Thoracic aorta (tissue), 2 donors: ENCODE results near the gene ALOX5. TPM values are rescaled to one million over a fixed set of nuclear protein-coding genes. Genes with fewer than 3 reads are reported as not detected.
"Not testable (repeated sequence)": the region's sequence is repeated elsewhere in the genome, so short reads cannot be mapped to it uniquely, and the experiment has no call there.

Experiments used
- ATAC-seq: fragments of 150-250 bp; one replicate; pipeline ENCODE4 v1.8.0; 2017; ENCODE audit warnings: low read depth; ENCODE audit not compliant: insufficient number of reproducible peaks, low FRiP score
- DNase-seq: peaks from one replicate; pipeline ENCODE4 v3.0.0-alpha.2; 2020; ENCODE audit warnings: low spot score
- H3K27ac ChIP-seq, 2 donors: fragments of 200-600 bp; sonication (generic); 1 replicate in 1 of 2; 2 replicates in 1 of 2; pipeline ENCODE4 v1.5.1; 2016; ENCODE audit warnings: mild to moderate bottlenecking in 2 of 2, moderate library complexity in 2 of 2
- H3K27me3 ChIP-seq: fragments of 200-600 bp; sonication (generic); replicated peaks from 2 replicates; pipeline ENCODE4 v1.6.0; 2016; ENCODE audit warnings: mild to moderate bottlenecking; ENCODE audit not compliant: insufficient read depth
- H3K36me3 ChIP-seq: fragments of 200-600 bp; sonication (generic); one replicate; pipeline ENCODE4 v1.5.1; 2016
- H3K4me1 ChIP-seq, 2 donors: fragments of 200-600 bp; sonication (generic); 1 replicate in 1 of 2; 2 replicates in 1 of 2; pipeline versions ENCODE4 v1.5.1 to v1.6.0; 2016; ENCODE audit warnings: low read depth in 2 of 2, mild to moderate bottlenecking in 1 of 2; ENCODE audit not compliant: control insufficient read depth in 1 of 2
- H3K4me3 ChIP-seq: fragments of 200-600 bp; sonication (generic); 2 replicates; pipeline ENCODE4 v1.5.1; 2016; ENCODE audit warnings: mild to moderate bottlenecking
- H3K9me3 ChIP-seq: fragments of 200-600 bp; sonication (generic); 2 replicates; pipeline ENCODE4 v1.5.1; 2016
- total RNA-seq, 2 donors: library from RNA; depleted of rRNA; stranded (reverse); fragments of >200 nt; gene quantifications; one replicate each; pipeline versions ENCODE4 v1.1.0 to v1.2.3, GENCODE V29; 2016
- TF ChIP-seq, protein P1 (sequence below): fragments of 200-600 bp; sonication (generic); IDR thresholded peaks from one replicate; pipeline ENCODE4 v1.5.1; 2019; ENCODE audit warnings: antibody characterized with exemption

ALOX5 gene
- total RNA-seq, 2 donors from 2014 or later, result 64.1 to 69.7 TPM

DNA sequence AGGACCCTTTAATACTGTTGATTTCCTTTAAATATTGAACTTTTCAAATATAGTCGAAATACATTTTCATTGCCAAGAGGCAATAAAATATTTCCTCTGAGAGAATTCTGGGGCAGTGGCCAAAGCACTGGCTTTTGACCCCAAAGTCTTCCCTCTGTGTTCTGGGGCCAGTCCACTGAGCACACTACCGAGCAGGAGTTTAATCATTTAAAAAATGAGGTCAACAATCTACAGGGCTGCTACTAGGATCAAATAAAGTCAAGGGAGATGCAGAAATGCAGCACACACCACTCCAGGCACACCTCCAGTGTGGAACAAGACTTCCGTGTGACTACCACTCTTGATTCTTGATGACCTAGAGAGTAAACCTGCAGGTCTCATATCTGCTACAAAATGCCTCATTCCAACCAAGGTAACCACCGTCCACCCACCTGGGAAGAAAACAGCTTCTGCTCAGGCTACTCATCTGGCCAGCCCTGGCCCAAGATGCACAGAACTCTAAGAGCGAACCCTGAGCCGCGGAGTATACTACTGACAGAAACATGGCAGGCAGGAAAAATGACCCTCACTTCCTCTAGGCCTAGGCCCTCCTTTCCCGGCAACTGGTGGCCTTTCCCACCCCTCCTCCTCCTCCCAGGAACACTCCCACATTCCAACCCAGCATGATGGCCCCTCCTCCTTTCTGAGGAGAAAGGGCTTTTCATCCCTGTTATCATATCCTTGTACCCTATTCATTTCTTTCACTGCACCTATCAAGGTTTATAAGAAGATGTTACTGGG is 97.7 kb downstream of the ALOX5 start:
- H3K36me3 ChIP-seq, result no peaks in the 10 kb centered on the region
- ATAC-seq (no peak), DNase-seq (no peak)
- H3K4me1 ChIP-seq, result peaks cover 0 to 19% of the 10 kb centered on the region in 2 donors
- TF ChIP-seq, protein P1, sequence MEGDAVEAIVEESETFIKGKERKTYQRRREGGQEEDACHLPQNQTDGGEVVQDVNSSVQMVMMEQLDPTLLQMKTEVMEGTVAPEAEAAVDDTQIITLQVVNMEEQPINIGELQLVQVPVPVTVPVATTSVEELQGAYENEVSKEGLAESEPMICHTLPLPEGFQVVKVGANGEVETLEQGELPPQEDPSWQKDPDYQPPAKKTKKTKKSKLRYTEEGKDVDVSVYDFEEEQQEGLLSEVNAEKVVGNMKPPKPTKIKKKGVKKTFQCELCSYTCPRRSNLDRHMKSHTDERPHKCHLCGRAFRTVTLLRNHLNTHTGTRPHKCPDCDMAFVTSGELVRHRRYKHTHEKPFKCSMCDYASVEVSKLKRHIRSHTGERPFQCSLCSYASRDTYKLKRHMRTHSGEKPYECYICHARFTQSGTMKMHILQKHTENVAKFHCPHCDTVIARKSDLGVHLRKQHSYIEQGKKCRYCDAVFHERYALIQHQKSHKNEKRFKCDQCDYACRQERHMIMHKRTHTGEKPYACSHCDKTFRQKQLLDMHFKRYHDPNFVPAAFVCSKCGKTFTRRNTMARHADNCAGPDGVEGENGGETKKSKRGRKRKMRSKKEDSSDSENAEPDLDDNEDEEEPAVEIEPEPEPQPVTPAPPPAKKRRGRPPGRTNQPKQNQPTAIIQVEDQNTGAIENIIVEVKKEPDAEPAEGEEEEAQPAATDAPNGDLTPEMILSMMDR, result no peak
- no peaks in the 10 kb centered on the region for H3K27me3 ChIP-seq
- no peak overlapping the region for H3K27ac ChIP-seq
- H3K4me3 ChIP-seq, result no peak overlapping the region
- H3K9me3 ChIP-seq, result peaks cover 6% of the 10 kb centered on the region

GRCh38 chr10:45473126-45473525 is 99.1 kb downstream of the ALOX5 start:
- TF ChIP-seq, protein P1, result no peak

DNA sequence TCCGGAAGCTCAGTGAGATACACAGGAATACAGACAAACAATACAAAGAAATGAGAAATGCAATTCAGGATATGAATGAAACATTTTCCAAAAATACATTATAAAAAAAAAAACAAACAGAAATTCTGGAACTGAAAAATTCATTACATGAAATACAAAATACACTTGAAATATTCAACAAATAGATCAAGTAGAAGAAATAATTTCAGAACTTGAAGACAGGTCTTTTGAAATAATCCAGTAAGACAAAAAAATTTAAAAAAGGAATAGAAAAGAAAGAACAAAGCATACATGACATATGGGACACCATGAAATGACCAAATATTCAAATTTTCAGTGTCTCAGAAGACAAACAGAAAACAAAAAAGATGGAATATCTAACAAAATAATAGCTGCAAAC is 102.5 kb downstream of the ALOX5 start:
- Histone ChIP-seq H3K4me3 (no peak overlapping the region), H3K27me3 (no peaks in the 10 kb centered on the region), H3K36me3 (no peaks in the 10 kb centered on the region), H3K27ac (no peak overlapping the region), H3K4me1 (peaks cover 0 to 4% of the 10 kb centered on the region in 2 donors), H3K9me3 (peaks cover 17% of the 10 kb centered on the region)
- TF ChIP-seq, protein P1, result no peak
- ATAC-seq, result no peak
- no peak for DNase-seq

More at GRCh38 chr10:45473126-45473525, 99.1 kb downstream of the ALOX5 start:
- no peaks in the 10 kb centered on the region for H3K36me3 ChIP-seq
- no peak for ATAC-seq
- no peak for DNase-seq
- peaks cover 17% of the 10 kb centered on the region for H3K9me3 ChIP-seq
- no peak overlapping the region for H3K27ac ChIP-seq
- peaks cover 0 to 15% of the 10 kb centered on the region in 2 donors for H3K4me1 ChIP-seq
- no peak overlapping the region for H3K4me3 ChIP-seq
- H3K27me3 ChIP-seq, result no peaks in the 10 kb centered on the region

DNA sequence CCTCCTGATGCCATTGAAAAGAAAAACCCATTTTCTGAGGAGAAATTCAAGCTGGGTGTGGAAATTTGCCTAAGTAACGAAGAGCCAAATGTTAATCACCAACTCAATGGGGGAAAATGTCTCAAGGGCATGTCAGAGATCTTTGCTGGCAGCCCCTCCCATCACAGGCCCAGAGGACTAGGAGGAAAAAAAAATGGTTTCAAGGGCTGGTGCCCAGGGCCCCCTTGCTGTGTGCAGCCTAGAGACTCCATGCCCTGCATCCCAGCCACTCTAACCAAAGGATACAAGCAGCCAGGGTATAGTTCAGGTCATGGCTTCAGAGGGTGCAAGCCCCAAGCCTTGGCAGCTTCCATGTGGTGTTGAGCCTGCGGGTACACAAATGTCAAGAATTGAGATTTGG is 106.3 kb downstream of the ALOX5 start:
- TF ChIP-seq, protein P1, result no peak
- Histone ChIP-seq H3K4me3 (no peak overlapping the region), H3K36me3 (no peaks in the 10 kb centered on the region), H3K9me3 (peaks cover 17% of the 10 kb centered on the region), H3K27ac (no peak overlapping the region), H3K4me1 (no peaks in the 10 kb centered on the region), H3K27me3 (no peaks in the 10 kb centered on the region)
- no peak for DNase-seq
- ATAC-seq, result no peak

DNA sequence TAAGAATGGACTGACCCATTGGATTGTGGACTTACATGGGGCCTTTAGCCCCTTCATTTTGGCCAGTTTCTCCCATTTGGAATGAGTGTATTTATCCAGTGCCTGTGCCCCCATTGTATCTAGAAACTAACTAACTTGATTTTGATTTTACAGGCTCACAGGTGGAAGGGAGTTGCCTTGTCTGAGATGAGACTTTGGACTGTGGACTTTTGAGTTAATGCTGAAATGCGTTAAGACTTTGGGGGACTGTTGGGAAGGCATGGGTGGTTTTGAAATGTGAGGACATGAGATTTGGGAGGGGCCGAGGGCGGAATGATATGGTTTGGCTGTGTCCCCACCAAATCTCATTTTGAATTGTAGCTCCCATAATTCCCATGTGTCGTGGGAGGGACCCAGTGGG is 107.1 kb downstream of the ALOX5 start:
- ATAC-seq, DNase-seq, H3K27me3 ChIP-seq, H3K36me3 ChIP-seq, H3K27ac ChIP-seq, H3K4me1 ChIP-seq, H3K4me3 ChIP-seq: not testable (repeated sequence)
- H3K9me3 ChIP-seq, result peaks cover 17% of the 10 kb centered on the region
